Measurements from ENCODE around the gene RO60.

The RO60 gene

GRCh38 chr1:193108471-193108870 is 49.1 kb downstream of the RO60 start:
- DNase-seq (ENCODE audit: low read depth in 2 of 2), result no peak

Measured in fibroblast of skin of left quadriceps (primary cell).